HCT116 (cell line): ENCODE measurements around the gene TRPM3. TPM values are rescaled to one million over a fixed set of nuclear protein-coding genes. Genes with fewer than 3 reads are reported as not detected.

Source experiments
- ATAC-seq: fragments of 200-7000 bp; cut with Tn5 transposase; 2 replicates; pipeline ENCODE4 v1.9.1; 2020; ENCODE audit warnings: mild to moderate bottlenecking, moderate library complexity
- BruUV-seq: library from RNA; stranded (reverse); fragments of 400-500 nt; replicated peaks from 2 replicates; lab custom pipeline; 2021; lab: Mats Ljungman, UMichigan
- CTCF ChIA-PET: fragments of 300-600 bp; sonication (Branson Sonifier 250); formaldehyde crosslinking; loops from one replicate; lab custom pipeline; 2021; ENCODE audit warnings: antibody characterized with exemption; lab: Charles Lee
- POLR2A ChIA-PET: fragments of 300-600, 350-600 bp; sonication (Branson Sonifier 250); formaldehyde crosslinking; loops from one replicate; lab custom pipeline; 2021; ENCODE audit warnings: antibody characterized with exemption; lab: Charles Lee
- RAD21 ChIA-PET, 2 experiments: fragments of 300-600 bp; sonication (Branson Sonifier 250); formaldehyde crosslinking; loops; one replicate each; lab custom pipeline; 2023; ENCODE audit warnings: low total read pairs in 2 of 2; ENCODE audit not compliant: uncharacterized antibody in 2 of 2, unreplicated experiment in 2 of 2, low non-redundant PET in 1 of 2; lab: Charles Lee
- DNase-seq: peaks from one replicate; pipeline ENCODE4 v3.0.0-alpha.2; 2010; ENCODE audit warnings: low read depth, low spot score
- H2AFZ ChIP-seq: fragments of 200-600 bp; shearing (Covaris generic), sonication (generic); 2 replicates; pipeline ENCODE4 v1.6.1; 2017; ENCODE audit warnings: low read depth, mixed run types, mixed read lengths, antibody characterized with exemption, low read length; ENCODE audit not compliant: poor library complexity, severe bottlenecking
- H3K27ac ChIP-seq: 2 replicates; pipeline ENCODE4 v1.5.1; 2012; ENCODE audit warnings: low read depth, low read length
- H3K27me3 ChIP-seq: fragments of 200-600 bp; sonication (generic); 2 replicates; pipeline ENCODE4 v1.6.1; 2016; ENCODE audit warnings: mixed run types, low read length, mixed read lengths; ENCODE audit not compliant: insufficient read depth
- H3K36me3 ChIP-seq, 2 experiments: fragments of 200-500 bp in 1 of 2; fragments of 200-600 bp in 1 of 2; sonication (Bioruptor generic) in 1 of 2; sonication (generic) in 1 of 2; 2 replicates each; pipeline versions ENCODE4 v1.5.1 to v1.6.1; 2014 to 2016; ENCODE audit warnings: low read length in 2 of 2, inconsistent platforms in 1 of 2, mixed read lengths in 1 of 2, mixed run types in 1 of 2; ENCODE audit not compliant: insufficient read depth in 2 of 2, control insufficient read depth in 1 of 2
- H3K4me1 ChIP-seq, 2 experiments: fragments of 200-600 bp in 1 of 2; sonication (generic) in 1 of 2; 2 replicates each; pipeline versions ENCODE4 v1.5.1 to v1.6.1; 2012 to 2017; ENCODE audit warnings: low read length in 2 of 2, inconsistent platforms in 1 of 2, mild to moderate bottlenecking in 1 of 2, mixed read lengths in 1 of 2, mixed run types in 1 of 2, moderate library complexity in 1 of 2; ENCODE audit not compliant: insufficient read depth in 2 of 2, control insufficient read depth in 1 of 2
- H3K4me2 ChIP-seq: fragments of 200-600 bp; sonication (generic); 2 replicates; pipeline ENCODE4 v1.6.1; 2017; ENCODE audit warnings: mixed run types, low read length, mixed read lengths
- H3K4me3 ChIP-seq, 2 experiments: fragments of 200-600 bp in 1 of 2; sonication (generic) in 1 of 2; replicated peaks in 1 of 2; 2 replicates each; pipeline ENCODE4 v1.5.1; 2011 to 2016; ENCODE audit warnings: low read length in 2 of 2, control low read depth in 1 of 2, low read depth in 1 of 2, mild to moderate bottlenecking in 1 of 2, mixed read lengths in 1 of 2, mixed run types in 1 of 2
- H3K79me2 ChIP-seq: fragments of 200-600 bp; sonication (generic); 2 replicates; pipeline ENCODE4 v1.6.1; 2017; ENCODE audit warnings: mild to moderate bottlenecking, mixed run types, low read length, moderate library complexity, mixed read lengths; ENCODE audit not compliant: insufficient read depth
- H3K9ac ChIP-seq: fragments of 200-600 bp; sonication (generic); 2 replicates; pipeline ENCODE4 v1.6.1; 2016; ENCODE audit warnings: low read length, mixed read lengths
- H3K9me2 ChIP-seq: fragments of 200-600 bp; sonication (generic), shearing (Covaris generic); 2 replicates; pipeline ENCODE4 v1.6.1; 2017; ENCODE audit warnings: mixed run types, mild to moderate bottlenecking, moderate library complexity; ENCODE audit not compliant: insufficient read depth
- H3K9me3 ChIP-seq, 2 experiments: fragments of 200-500 bp in 1 of 2; fragments of 200-600 bp in 1 of 2; sonication (Bioruptor generic) in 1 of 2; sonication (generic) in 1 of 2; 2 replicates each; pipeline ENCODE4 v1.6.1; 2014 to 2017; ENCODE audit warnings: low read length in 2 of 2, mixed read lengths in 2 of 2, inconsistent platforms in 1 of 2, low read depth in 1 of 2, mild to moderate bottlenecking in 1 of 2, mixed run types in 1 of 2, moderate library complexity in 1 of 2; ENCODE audit not compliant: control insufficient read depth in 1 of 2, insufficient read depth in 1 of 2
- H4K20me1 ChIP-seq: fragments of 200-600 bp; sonication (generic), shearing (Covaris generic); 2 replicates; pipeline ENCODE4 v1.6.1; 2017; ENCODE audit warnings: mixed run types, mild to moderate bottlenecking, moderate library complexity; ENCODE audit not compliant: insufficient read depth
- CBX3 ChIP-seq: IDR thresholded peaks from 2 replicates; pipeline ENCODE4 v1.6.1; 2012; ENCODE audit warnings: low read depth
- CTCF ChIP-seq, 3 experiments: fragments of 200-600 bp in 1 of 3; sonication (generic) in 1 of 3; IDR thresholded peaks in 2 of 3; conservative IDR thresholded peaks in 1 of 3; 2 replicates each; pipeline ENCODE4 v1.5.1; 2012 to 2017; ENCODE audit warnings: low read depth in 2 of 3, low read length in 2 of 3, antibody characterized with exemption in 1 of 3, borderline replicate concordance in 1 of 3, control low read depth in 1 of 3, mild to moderate bottlenecking in 1 of 3, mixed read lengths in 1 of 3, mixed run types in 1 of 3, moderate library complexity in 1 of 3; ENCODE audit not compliant: insufficient read depth in 1 of 3
- FOSL1 ChIP-seq: IDR thresholded peaks from 2 replicates; pipeline ENCODE4 v1.6.1; 2012; ENCODE audit warnings: low read depth
- POLR2A ChIP-seq: IDR thresholded peaks from 2 replicates; pipeline ENCODE4 v1.7.0; 2011; ENCODE audit warnings: borderline replicate concordance; ENCODE audit not compliant: insufficient read depth, insufficient read length; ENCODE audit errors: extremely low read depth
- POLR2AphosphoS5 ChIP-seq: IDR thresholded peaks from 2 replicates; pipeline ENCODE4 v1.6.1; 2011; ENCODE audit warnings: mild to moderate bottlenecking, low read depth, low read length, moderate library complexity
- RAD21 ChIP-seq: IDR thresholded peaks from 2 replicates; pipeline ENCODE4 v1.6.1; 2012; ENCODE audit warnings: low read depth, mild to moderate bottlenecking
- REST ChIP-seq: IDR thresholded peaks from 2 replicates; pipeline ENCODE4 v1.6.1; 2012; ENCODE audit warnings: low read depth
- SP1 ChIP-seq: IDR thresholded peaks from 2 replicates; pipeline ENCODE4 v1.6.1; 2012; ENCODE audit warnings: low read depth
- ZBTB33 ChIP-seq: IDR thresholded peaks from 2 replicates; pipeline ENCODE4 v1.6.1; 2011; ENCODE audit warnings: mild to moderate bottlenecking, low read length, moderate library complexity; ENCODE audit not compliant: insufficient replicate concordance; ENCODE audit errors: extremely low read depth
- ZFX ChIP-seq: fragments of 450-650 bp; IDR thresholded peaks from 2 replicates; pipeline ENCODE4 v1.6.1; 2017
- intact Hi-C: fragments of 100-400 bp; cut with micrococcal nuclease; formaldehyde crosslinking; loops from 2 replicates; pipeline ENCODE4 v1.10.0; 2022
- total RNA-seq: library from RNA; stranded (reverse); gene quantifications from one replicate; pipeline ENCODE4 v1.2.1, GENCODE V29; 2021; ENCODE audit not compliant: unreplicated experiment

Gene TRPM3
- total RNA-seq, 1 experiment from 2014 or later, result not detected

- BruUV-seq, result no TSS peak
- CTCF ChIA-PET, result interaction anchor here (1.4 kb wide), 1 partner anchor 13 kb away, joined by 4 read pairs; no protein-coding TSS in a partner anchor
- no peak overlapping the region for H3K9ac ChIP-seq
Observed at GRCh38 chr9:70615464-70616138, 505.8 kb downstream of the TRPM3 start.

More at GRCh38 chr9:70615464-70616138, 505.8 kb downstream of the TRPM3 start:
- no peak overlapping the region for H3K4me3 ChIP-seq
- ChIA-PET POLR2A (no interaction called here), RAD21 (no interaction called here)
- no peak overlapping the region for H2AFZ ChIP-seq
- no peaks in the 10 kb centered on the region for H3K36me3 ChIP-seq
- no peak overlapping the region for H3K27ac ChIP-seq
- no peaks in the 10 kb centered on the region for H3K4me1 ChIP-seq
- H3K27me3 ChIP-seq, result 0 out of 2 replicates have a peak, but pooled peaks cover 4% of the 10 kb centered on the region
- intact Hi-C loops, result no loop called here
- H3K9me3 ChIP-seq, result no peaks in the 10 kb centered on the region
- DNase-seq (no peak), ATAC-seq (no peak)
- H4K20me1 ChIP-seq, result no peaks in the 10 kb centered on the region
- H3K4me2 ChIP-seq, result no peak overlapping the region
- no peak for TF ChIP-seq FOSL1
- no peak for TF ChIP-seq SP1
- TF ChIP-seq RAD21, result no peak
- no peak for TF ChIP-seq ZFX
- TF ChIP-seq CBX3, result no peak
- no peak for TF ChIP-seq ZBTB33
- TF ChIP-seq CTCF (IDR thresholded peaks at IDR 0.05 in 2 of 3, conservative IDR thresholded peaks at IDR 0.05 in 1 of 3; ENCODE audit: borderline replicate concordance in 1 of 3, insufficient read depth in 1 of 3, low read depth in 2 of 3, low read length in 2 of 3), result no peak
- TF ChIP-seq REST, result no peak
- no peak for TF ChIP-seq POLR2AphosphoS5
- TF ChIP-seq POLR2A, result no peak
- H3K79me2 ChIP-seq, result no peaks in the 10 kb centered on the region
- H3K9me2 ChIP-seq, result no peaks in the 10 kb centered on the region
